Measurements from ENCODE around the gene DROSHA. TPM values are rescaled to one million over a fixed set of nuclear protein-coding genes. Genes with fewer than 3 reads are reported as not detected.

Gene DROSHA, protein sequence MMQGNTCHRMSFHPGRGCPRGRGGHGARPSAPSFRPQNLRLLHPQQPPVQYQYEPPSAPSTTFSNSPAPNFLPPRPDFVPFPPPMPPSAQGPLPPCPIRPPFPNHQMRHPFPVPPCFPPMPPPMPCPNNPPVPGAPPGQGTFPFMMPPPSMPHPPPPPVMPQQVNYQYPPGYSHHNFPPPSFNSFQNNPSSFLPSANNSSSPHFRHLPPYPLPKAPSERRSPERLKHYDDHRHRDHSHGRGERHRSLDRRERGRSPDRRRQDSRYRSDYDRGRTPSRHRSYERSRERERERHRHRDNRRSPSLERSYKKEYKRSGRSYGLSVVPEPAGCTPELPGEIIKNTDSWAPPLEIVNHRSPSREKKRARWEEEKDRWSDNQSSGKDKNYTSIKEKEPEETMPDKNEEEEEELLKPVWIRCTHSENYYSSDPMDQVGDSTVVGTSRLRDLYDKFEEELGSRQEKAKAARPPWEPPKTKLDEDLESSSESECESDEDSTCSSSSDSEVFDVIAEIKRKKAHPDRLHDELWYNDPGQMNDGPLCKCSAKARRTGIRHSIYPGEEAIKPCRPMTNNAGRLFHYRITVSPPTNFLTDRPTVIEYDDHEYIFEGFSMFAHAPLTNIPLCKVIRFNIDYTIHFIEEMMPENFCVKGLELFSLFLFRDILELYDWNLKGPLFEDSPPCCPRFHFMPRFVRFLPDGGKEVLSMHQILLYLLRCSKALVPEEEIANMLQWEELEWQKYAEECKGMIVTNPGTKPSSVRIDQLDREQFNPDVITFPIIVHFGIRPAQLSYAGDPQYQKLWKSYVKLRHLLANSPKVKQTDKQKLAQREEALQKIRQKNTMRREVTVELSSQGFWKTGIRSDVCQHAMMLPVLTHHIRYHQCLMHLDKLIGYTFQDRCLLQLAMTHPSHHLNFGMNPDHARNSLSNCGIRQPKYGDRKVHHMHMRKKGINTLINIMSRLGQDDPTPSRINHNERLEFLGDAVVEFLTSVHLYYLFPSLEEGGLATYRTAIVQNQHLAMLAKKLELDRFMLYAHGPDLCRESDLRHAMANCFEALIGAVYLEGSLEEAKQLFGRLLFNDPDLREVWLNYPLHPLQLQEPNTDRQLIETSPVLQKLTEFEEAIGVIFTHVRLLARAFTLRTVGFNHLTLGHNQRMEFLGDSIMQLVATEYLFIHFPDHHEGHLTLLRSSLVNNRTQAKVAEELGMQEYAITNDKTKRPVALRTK (N-terminal part only)
- total RNA-seq = 40.5 and 40.8 TPM in 2 replicates

DNA sequence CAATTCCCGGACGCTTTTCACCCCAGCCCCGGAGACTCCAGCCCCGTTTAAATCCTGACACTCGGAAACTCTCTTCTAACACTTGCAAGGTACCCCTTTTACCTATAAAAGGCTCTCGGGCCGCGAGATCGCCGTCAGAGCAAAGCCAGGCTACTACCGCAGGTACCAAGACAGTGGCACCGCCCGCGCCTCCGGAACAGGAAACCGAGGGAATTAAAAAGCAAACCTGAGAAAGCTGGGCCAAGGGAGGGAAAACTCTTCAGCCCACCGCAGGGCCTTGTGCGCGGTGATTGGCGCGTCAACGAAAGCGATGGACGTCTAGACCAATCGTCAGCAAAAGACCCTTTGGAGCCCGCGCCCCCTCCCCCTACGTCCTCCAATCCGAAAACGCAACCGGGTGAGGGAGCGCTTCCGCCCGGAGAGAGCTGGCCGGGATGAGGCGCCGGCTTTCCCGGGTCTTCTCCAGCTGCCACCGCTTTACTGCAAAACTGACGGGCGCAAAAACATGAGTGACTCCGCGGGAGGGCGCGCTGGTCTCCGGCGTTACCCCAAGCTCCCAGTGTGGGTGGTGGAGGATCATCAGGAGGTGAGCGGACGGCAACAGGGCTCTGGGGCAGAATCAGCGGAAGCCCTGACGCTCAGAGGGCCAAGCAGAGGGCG, at the start of gene DROSHA, which contains the start of gene C5orf22:
TSS of gene DROSHA (minus strand) at position 206 of the 660 bp plus-strand sequence. CDS start 3,034 bp downstream, outside the sequence.
TSS of gene C5orf22 (plus strand) at position 414 of the 660 bp plus-strand sequence. CDS start at position 506, 92 bp downstream.

Other genes with a start within 250 kb of the DROSHA start
- 14.8 and 15.3 TPM in 2 replicates for gene C5orf22, start 208 bp upstream of the DROSHA start, total RNA-seq
- 0.43 and 0.46 TPM in 2 replicates for gene PDZD2, start 107.0 kb upstream of the DROSHA start, total RNA-seq

Measured in smooth muscle cell of bladder (primary cell).